A549 treated with CORT108297 at 1 μM for 4 hours (cell line): ENCODE results near the gene SYNPO. TPM values are rescaled to one million over a fixed set of nuclear protein-coding genes. Genes with fewer than 3 reads are reported as not detected.

Experiments used
- total RNA-seq: library from RNA; stranded (reverse); fragments of 200-300 nt; extraction: Qiagen RNA extraction; gene quantifications from 5 replicates; pipeline ENCODE4 v1.2.3, GENCODE V29; 2022

The SYNPO gene
- total RNA-seq, result 23.3 to 30.9 TPM (median 28.2 TPM) in 5 replicates

GRCh38 chr5:150640311-150641005 is at the start of gene SYNPO:
TSS of gene SYNPO (plus strand) at chr5:150640660. CDS start at chr5:150648276, 7,616 bp downstream.

GRCh38 chr5:150661086-150661485 is 20.6 kb downstream of the SYNPO start, which contains the start of gene MYOZ3:
TSS of gene MYOZ3 (plus strand) at chr5:150661251. CDS start at chr5:150662942, 1,691 bp downstream.

GRCh38 chr5:150700594-150701377 is 60.3 kb downstream of the SYNPO start, which contains the start of gene RBM22:
TSS of gene RBM22 (minus strand) at chr5:150701062. CDS start at chr5:150700985, 77 bp downstream.

Other genes with a start within 250 kb of the SYNPO start
- 0.09 to 0.13 TPM (median 0.10 TPM) in 4 of 5 replicates, not detected in the other for gene CD74, start 227.8 kb upstream of the SYNPO start, total RNA-seq
- gene RPS14, start 190.9 kb upstream of the SYNPO start, total RNA-seq, result 2,953 to 3,095 TPM (median 3,059 TPM) in 5 replicates
- 49.9 to 71.9 TPM (median 62.0 TPM) in 5 replicates for gene NDST1, start 132.5 kb upstream of the SYNPO start, total RNA-seq
- 0.06 to 0.31 TPM (median 0.15 TPM) in 4 of 5 replicates, not detected in the other for gene MYOZ3, start 20.6 kb downstream of the SYNPO start, total RNA-seq
- gene RBM22, start 60.4 kb downstream of the SYNPO start, total RNA-seq, result 45.3 to 56.9 TPM (median 46.8 TPM) in 5 replicates
- 16.9 to 18.9 TPM (median 18.3 TPM) in 5 replicates for gene DCTN4, start 118.4 kb downstream of the SYNPO start, total RNA-seq
- gene SMIM3, start 138.1 kb downstream of the SYNPO start, total RNA-seq, result 3.5 to 4.9 TPM (median 4.1 TPM) in 5 replicates
- gene IRGM, start 205.9 kb downstream of the SYNPO start, total RNA-seq, result 0.07 to 0.16 TPM (median 0.09 TPM) in 4 of 5 replicates, not detected in the other